SK-N-SH treated with all-trans-retinoic acid at 6 μM for 48 hours (cell line): ENCODE data around the gene WDR5.

Experiments
- ATAC-seq: fragments of 200-7000 bp; cut with Tn5 transposase; 3 replicates; pipeline ENCODE4 v1.9.1; 2020; ENCODE audit warnings: mild to moderate bottlenecking, moderate library complexity
- ARNTL ChIP-seq: fragments of 450-650 bp; formaldehyde crosslinking; IDR thresholded peaks from 2 replicates; pipeline ENCODE4 v1.5.0; 2020; ENCODE audit warnings: low read depth, mild to moderate bottlenecking, moderate library complexity, borderline replicate concordance
- BACH2 ChIP-seq: fragments of 250-450 bp; sonication (Bioruptor Pico); IDR thresholded peaks from 2 replicates; pipeline ENCODE4 v1.9.0; 2021; ENCODE audit warnings: mild to moderate bottlenecking, borderline replicate concordance
- CREB5 ChIP-seq: fragments of 250-450 bp; sonication (Bioruptor Pico); IDR thresholded peaks from 2 replicates; pipeline ENCODE4 v1.5.1; 2020; ENCODE audit warnings: low read depth, mild to moderate bottlenecking, moderate library complexity
- ESRRG ChIP-seq: fragments of 250-450 bp; sonication (Bioruptor Pico); IDR thresholded peaks from 2 replicates; pipeline ENCODE4 v1.6.1; 2021; ENCODE audit warnings: mild to moderate bottlenecking
- GLIS3 ChIP-seq: fragments of 250-450 bp; sonication (Bioruptor Pico); IDR thresholded peaks from 2 replicates; pipeline ENCODE4 v1.5.0; 2020; ENCODE audit warnings: mild to moderate bottlenecking, moderate library complexity
- ISL1 ChIP-seq: fragments of 250-450 bp; sonication (Bioruptor Pico); IDR thresholded peaks from 2 replicates; pipeline ENCODE4 v2.1.2; 2022; ENCODE audit warnings: mild to moderate bottlenecking, moderate library complexity
- OSR1 ChIP-seq: fragments of 250-450 bp; sonication (Bioruptor Pico); IDR thresholded peaks from 2 replicates; pipeline ENCODE4 v1.8.0; 2022; ENCODE audit warnings: moderate library complexity, mild to moderate bottlenecking, inconsistent platforms
- PATZ1 ChIP-seq: fragments of 250-450 bp; sonication (Bioruptor Pico); IDR thresholded peaks from 2 replicates; pipeline ENCODE4 v1.8.0; 2020; ENCODE audit warnings: mild to moderate bottlenecking, moderate library complexity, borderline replicate concordance
- POU6F1 ChIP-seq: fragments of 250-450 bp; sonication (Bioruptor Pico); IDR thresholded peaks from 2 replicates; pipeline ENCODE4 v1.8.0; 2021; ENCODE audit warnings: low read depth, mild to moderate bottlenecking, moderate library complexity, borderline replicate concordance
- PPARA ChIP-seq: fragments of 250-450 bp; sonication (Bioruptor Pico); IDR thresholded peaks from 2 replicates; pipeline ENCODE4 v1.5.0; 2020; ENCODE audit warnings: mild to moderate bottlenecking, borderline replicate concordance
- RARB ChIP-seq: fragments of 250-450 bp; sonication (Bioruptor Pico); IDR thresholded peaks from 2 replicates; pipeline ENCODE4 v1.8.0; 2021; ENCODE audit warnings: mild to moderate bottlenecking, moderate library complexity
- SNAI2 ChIP-seq: fragments of 250-450 bp; sonication (Bioruptor Pico); IDR thresholded peaks from 2 replicates; pipeline ENCODE4 v1.5.0; 2020; ENCODE audit warnings: mild to moderate bottlenecking, moderate library complexity
- TCF4 ChIP-seq: fragments of 250-450 bp; sonication (Bioruptor Pico); IDR thresholded peaks from 2 replicates; pipeline ENCODE4 v1.8.0; 2021; ENCODE audit warnings: mild to moderate bottlenecking, moderate library complexity, borderline replicate concordance
- TOX ChIP-seq: fragments of 250-450 bp; sonication (Bioruptor Pico); IDR thresholded peaks from 2 replicates; pipeline ENCODE4 v1.8.0; 2021; ENCODE audit warnings: mild to moderate bottlenecking, moderate library complexity, borderline replicate concordance
- TSHZ2 ChIP-seq: fragments of 250-450 bp; sonication (Bioruptor Pico); IDR thresholded peaks from 2 replicates; pipeline ENCODE4 v1.5.0; 2020; ENCODE audit warnings: mild to moderate bottlenecking, moderate library complexity
- ZC3H10 ChIP-seq: fragments of 250-450 bp; sonication (Bioruptor Pico); IDR thresholded peaks from 2 replicates; pipeline ENCODE4 v1.5.1; 2021; ENCODE audit warnings: mild to moderate bottlenecking, moderate library complexity
- ZFP3 ChIP-seq: fragments of 250-450 bp; sonication (Bioruptor Pico); IDR thresholded peaks from 2 replicates; pipeline ENCODE4 v1.5.0; 2020; ENCODE audit warnings: mild to moderate bottlenecking, moderate library complexity
- ZNF565 ChIP-seq: fragments of 450-650 bp; formaldehyde crosslinking; conservative IDR thresholded peaks from 2 replicates; pipeline ENCODE4 v1.5.0; 2020; ENCODE audit warnings: low read depth, mild to moderate bottlenecking, moderate library complexity
- ZNF70 ChIP-seq: fragments of 450-650 bp; formaldehyde crosslinking; IDR thresholded peaks from 2 replicates; pipeline ENCODE4 v1.5.0; 2020; ENCODE audit warnings: mild to moderate bottlenecking, moderate library complexity
- ZNF8 ChIP-seq: fragments of 450-650 bp; formaldehyde crosslinking; IDR thresholded peaks from 2 replicates; pipeline ENCODE4 v1.5.0; 2020; ENCODE audit warnings: mild to moderate bottlenecking, moderate library complexity

WDR5 gene

GRCh38 chr9:134172198-134173126, 36.6 kb downstream of the WDR5 start:
- TF ChIP-seq ESRRG (CRISPR knock-in tag): no peak
- no peak for TF ChIP-seq TCF4 (CRISPR knock-in tag)
- TF ChIP-seq GLIS3 (CRISPR knock-in tag): no peak
- no peak for TF ChIP-seq CREB5 (CRISPR knock-in tag)
- TF ChIP-seq POU6F1 (CRISPR knock-in tag): no peak
- TF ChIP-seq ZNF8 (CRISPR knock-in tag): no peak
- no peak for TF ChIP-seq ZNF565 (CRISPR knock-in tag)
- no peak for TF ChIP-seq TOX (CRISPR knock-in tag)
- no peak for TF ChIP-seq ZFP3 (CRISPR knock-in tag)
- no peak for TF ChIP-seq OSR1 (CRISPR knock-in tag)
- no peak for TF ChIP-seq ISL1 (CRISPR knock-in tag)
- TF ChIP-seq BACH2 (CRISPR knock-in tag): no peak
- no peak for TF ChIP-seq PATZ1 (CRISPR knock-in tag)
- no peak for TF ChIP-seq ZNF70 (CRISPR knock-in tag)
- no peak for TF ChIP-seq PPARA
- ATAC-seq: no peak

- ATAC-seq: no peak
Observed at GRCh38 chr9:134173127-134174072, 37.5 kb downstream of the WDR5 start.

More at GRCh38 chr9:134173127-134174072, 37.5 kb downstream of the WDR5 start:
- TF ChIP-seq SNAI2 (no peak), OSR1 (CRISPR knock-in tag) (no peak), ZNF565 (CRISPR knock-in tag) (no peak), RARB (CRISPR knock-in tag) (no peak), TSHZ2 (CRISPR knock-in tag) (no peak), CREB5 (CRISPR knock-in tag) (no peak), POU6F1 (CRISPR knock-in tag) (no peak), TCF4 (CRISPR knock-in tag) (no peak), ESRRG (CRISPR knock-in tag) (no peak), ZFP3 (CRISPR knock-in tag) (no peak), ZC3H10 (no peak), GLIS3 (CRISPR knock-in tag) (no peak), ARNTL (CRISPR knock-in tag) (no peak), PATZ1 (CRISPR knock-in tag) (no peak), ZNF8 (CRISPR knock-in tag) (no peak), ISL1 (CRISPR knock-in tag) (no peak), BACH2 (CRISPR knock-in tag) (no peak), PPARA (no peak)
